ENCODE data around the gene SPTBN1.
A peak's percentile ranks its signal among the peaks of the same experiment; 100 is the strongest.

SPTBN1 gene

GRCh38 chr2:54595161-54595803 is 139.2 kb downstream of the SPTBN1 start:
- DNase-seq: no peak

- DNase-seq: no peak
These were observed 140.1 kb downstream of the SPTBN1 start for GRCh38 chr2:54595999-54596902.

- no peak for DNase-seq
These were observed 141.2 kb downstream of the SPTBN1 start for GRCh38 chr2:54597153-54597848.

GRCh38 chr2:54598347-54599325 is 142.5 kb downstream of the SPTBN1 start:
- DNase-seq: no peak

- DNase-seq: no peak
These were observed 143.2 kb downstream of the SPTBN1 start for GRCh38 chr2:54599326-54599710.

- no peak for DNase-seq
These were observed 143.8 kb downstream of the SPTBN1 start for GRCh38 chr2:54599914-54600313.

- DNase-seq: no peak
These were observed 145.2 kb downstream of the SPTBN1 start for GRCh38 chr2:54601339-54601738.

GRCh38 chr2:54602736-54603322 is 146.7 kb downstream of the SPTBN1 start:
- no peak for DNase-seq

- no peak for DNase-seq
These were observed 147.2 kb downstream of the SPTBN1 start for GRCh38 chr2:54603357-54603756.

- no peak for DNase-seq
These were observed 147.7 kb downstream of the SPTBN1 start for GRCh38 chr2:54603796-54604195.

- DNase-seq: no peak
These were observed 148.7 kb downstream of the SPTBN1 start for GRCh38 chr2:54604871-54605270.

GRCh38 chr2:54605836-54606235 is 149.7 kb downstream of the SPTBN1 start:
- no peak for DNase-seq

- DNase-seq: peak; percentile 45
These were observed 150.3 kb downstream of the SPTBN1 start for GRCh38 chr2:54606393-54606958.

- DNase-seq: no peak
These were observed 152.1 kb downstream of the SPTBN1 start for GRCh38 chr2:54608224-54608623.

GRCh38 chr2:54609241-54609640 is 153.1 kb downstream of the SPTBN1 start:
- no peak for DNase-seq

GRCh38 chr2:54609647-54610046 is 153.5 kb downstream of the SPTBN1 start:
- no peak for DNase-seq

GRCh38 chr2:54610700-54611099 is 154.6 kb downstream of the SPTBN1 start:
- DNase-seq: no peak

GRCh38 chr2:54611830-54612545 is 155.9 kb downstream of the SPTBN1 start:
- DNase-seq: no peak

GRCh38 chr2:54613386-54613785 is 157.3 kb downstream of the SPTBN1 start:
- DNase-seq: no peak

GRCh38 chr2:54613794-54614257 is 157.7 kb downstream of the SPTBN1 start:
- no peak for DNase-seq

- no peak for DNase-seq
These were observed 158.7 kb downstream of the SPTBN1 start for GRCh38 chr2:54614819-54615218.

Data from activated CD4-positive, alpha-beta T cell treated with anti-CD3 and anti-CD28 coated beads, Interleukin-2, amount 50 U/mL, for 1 hour (primary cell).